HepG2 (cell line): ENCODE results near the gene ATP5MG. TPM values are rescaled to one million over a fixed set of nuclear protein-coding genes. Genes with fewer than 3 reads are reported as not detected.
A peak's percentile ranks its signal among the peaks of the same experiment; 100 is the strongest.

Source experiments
- ARHGAP35 ChIP-seq: sonication (generic); formaldehyde crosslinking; IDR thresholded peaks from 2 replicates; pipeline ENCODE4 v1.9.0; 2022; ENCODE audit warnings: mild to moderate bottlenecking, inconsistent platforms, moderate library complexity, missing genetic modification reagents, borderline replicate concordance
- CBX1 ChIP-seq: IDR thresholded peaks from one replicate; pipeline ENCODE4 v1.6.1; 2016; ENCODE audit warnings: antibody characterized with exemption, low read depth
- CENPT ChIP-seq: sonication (generic); formaldehyde crosslinking; IDR thresholded peaks from 2 replicates; pipeline ENCODE4 v1.8.0; 2022; ENCODE audit warnings: low read depth, mild to moderate bottlenecking, moderate library complexity, missing genetic modification reagents
- HOXA5 ChIP-seq: sonication (generic); formaldehyde crosslinking; IDR thresholded peaks from 2 replicates; pipeline ENCODE4 v1.4.0; 2020; ENCODE audit warnings: missing genetic modification reagents
- KIAA2018 ChIP-seq: sonication (generic); formaldehyde crosslinking; IDR thresholded peaks from 2 replicates; pipeline ENCODE4 v1.5.0; 2020; ENCODE audit warnings: mild to moderate bottlenecking, missing genetic modification reagents, borderline replicate concordance
- MZF1 ChIP-seq: sonication (generic); formaldehyde crosslinking; IDR thresholded peaks from 2 replicates; pipeline ENCODE4 v1.8.1; 2023; ENCODE audit warnings: mild to moderate bottlenecking, missing genetic modification reagents, borderline replicate concordance
- YEATS4 ChIP-seq: sonication (generic); formaldehyde crosslinking; IDR thresholded peaks from 2 replicates; pipeline ENCODE4 v1.4.0; 2020; ENCODE audit warnings: missing genetic modification reagents, borderline replicate concordance
- ZBTB43 ChIP-seq: sonication (generic); formaldehyde crosslinking; conservative IDR thresholded peaks from 2 replicates; pipeline ENCODE4 v1.4.0; 2020; ENCODE audit warnings: missing genetic modification reagents
- ZFP36L1 ChIP-seq: sonication (generic); formaldehyde crosslinking; IDR thresholded peaks from 2 replicates; pipeline ENCODE4 v1.8.0; 2022; ENCODE audit warnings: mild to moderate bottlenecking, missing genetic modification reagents, moderate library complexity
- ZFY ChIP-seq: sonication (generic); formaldehyde crosslinking; IDR thresholded peaks from 2 replicates; pipeline ENCODE4 v1.4.0; 2020; ENCODE audit warnings: missing genetic modification reagents
- ZNF281 ChIP-seq: sonication (generic); formaldehyde crosslinking; IDR thresholded peaks from 2 replicates; pipeline ENCODE4 v1.4.0; 2020; ENCODE audit warnings: missing genetic modification reagents, borderline replicate concordance
- ZNF567 ChIP-seq: sonication (generic); formaldehyde crosslinking; IDR thresholded peaks from 2 replicates; pipeline ENCODE4 v1.8.1; 2023; ENCODE audit warnings: mild to moderate bottlenecking, missing genetic modification reagents, borderline replicate concordance
- ZNF710 ChIP-seq: sonication (generic); formaldehyde crosslinking; IDR thresholded peaks from 2 replicates; pipeline ENCODE4 v1.5.0; 2020; ENCODE audit warnings: mild to moderate bottlenecking, missing genetic modification reagents, borderline replicate concordance
- polyA plus RNA-seq, 8 experiments: library from polyadenylated mRNA; depleted of rRNA in 3 of 8; stranded (reverse) in 7 of 8; unstranded in 1 of 8; fragments of >200 nt; fragmentation: Illumina TruSeq in 4 of 8; extraction: Trizol in 4 of 8; gene quantifications; 2 replicates each; pipeline versions ENCODE4 v1.2.1 to v1.2.3, GENCODE V29; 2011 to 2016; ENCODE audit warnings: low read depth in 4 of 8, missing spikeins in 1 of 8, mixed read lengths in 1 of 8; ENCODE audit not compliant: insufficient read depth in 1 of 8
- total RNA-seq, 5 experiments: library from RNA; depleted of rRNA; stranded (reverse); fragments of >200 nt; fragmentation: Illumina TruSeq; extraction: Trizol; gene quantifications; 2 replicates each; pipeline ENCODE4 v1.2.3, GENCODE V29; 2016; ENCODE audit warnings: low read depth in 1 of 5

The ATP5MG gene
- total and polyA plus RNA-seq, 2 of the 13 experiments (the other 11 are each of a cell fraction or from before 2014, with no cell fraction given): 260 to 320 TPM

DNA sequence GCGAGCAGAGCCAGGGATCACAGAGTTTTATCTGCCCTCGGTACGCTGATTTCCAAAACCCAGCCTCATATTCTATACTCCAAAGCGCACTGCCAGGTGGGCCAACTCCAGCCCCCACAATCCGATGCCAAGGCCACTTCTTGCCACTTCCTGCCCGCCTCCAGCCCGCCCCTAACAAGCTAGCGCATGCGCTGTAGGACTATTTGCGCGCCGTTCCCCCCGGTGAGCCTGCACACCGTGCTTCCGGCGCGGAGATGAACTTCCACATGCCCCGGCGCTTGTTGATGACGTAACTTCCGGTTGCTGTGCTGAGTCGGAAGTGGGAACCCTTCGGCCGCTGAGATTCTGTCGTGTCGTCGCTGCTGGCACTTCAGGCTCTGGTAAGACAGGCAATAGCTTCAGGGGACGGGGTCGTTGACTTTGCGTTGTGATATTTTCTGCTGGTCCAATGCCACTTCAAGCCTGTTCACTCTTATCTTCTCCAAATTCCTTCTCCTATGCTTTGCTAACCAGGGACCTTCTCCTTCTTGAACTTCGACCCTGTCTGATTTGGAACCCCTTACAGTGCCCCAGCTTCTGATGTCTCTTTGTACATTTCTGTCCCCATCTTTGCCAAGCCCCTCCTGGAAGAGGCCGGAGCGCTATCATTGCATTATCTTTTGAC, 42.0 kb upstream of the ATP5MG start, which contains the start of gene UBE4A (continued):
- TF ChIP-seq KIAA2018 (CRISPR knock-in tag) (no peak), ZNF281 (CRISPR knock-in tag) (0 out of 2 replicates have a peak, but pooled peaks have one; percentile 10), ZNF567 (CRISPR knock-in tag) (no peak), HOXA5 (CRISPR knock-in tag) (0 out of 2 replicates have a peak, but pooled peaks have one; percentile 36), ARHGAP35 (CRISPR knock-in tag) (peak; percentile 22; the same call in 1 of the 2 replicates), ZNF710 (CRISPR knock-in tag) (no peak), CENPT (CRISPR knock-in tag) (no peak), MZF1 (CRISPR knock-in tag) (no peak), ZFP36L1 (CRISPR knock-in tag) (peak; percentile 76; the same call in 1 of the 2 replicates), ZBTB43 (no peak), YEATS4 (CRISPR knock-in tag) (peak; percentile 71), CBX1 (peak; percentile 92), ZFY (CRISPR knock-in tag) (peak; percentile 55)
